CD4-positive, alpha-beta T cell treated with Interleukin-17A for 1 hour (primary cell): ENCODE results near the gene NPHP4.

Experiments used
- DNase-seq: peaks from one replicate; pipeline ENCODE4 v3.0.0-alpha.2; 2020

Gene NPHP4

GRCh38 chr1:5947071-5947821 is 45.0 kb downstream of the NPHP4 start:
- DNase-seq = no peak

DNA sequence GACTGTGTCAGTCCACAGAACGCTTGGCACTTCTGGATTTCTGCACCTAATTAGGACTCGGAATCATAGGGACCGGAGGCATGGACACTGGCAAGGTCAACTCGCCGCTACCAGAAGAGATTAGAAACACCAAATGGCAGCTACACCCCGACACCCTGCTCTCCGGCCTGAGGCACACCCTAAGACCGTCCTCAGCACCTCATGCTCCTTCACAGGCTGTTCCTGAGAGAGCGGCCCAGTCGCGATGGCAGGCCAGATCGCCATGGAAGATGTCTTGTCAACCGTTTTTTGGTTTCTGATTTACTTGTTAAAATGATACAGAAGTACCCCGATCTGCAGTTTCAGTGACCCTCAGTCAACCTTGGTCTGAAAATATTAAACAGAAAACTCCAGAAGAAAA is 46.8 kb downstream of the NPHP4 start:
- no peak for DNase-seq

DNA sequence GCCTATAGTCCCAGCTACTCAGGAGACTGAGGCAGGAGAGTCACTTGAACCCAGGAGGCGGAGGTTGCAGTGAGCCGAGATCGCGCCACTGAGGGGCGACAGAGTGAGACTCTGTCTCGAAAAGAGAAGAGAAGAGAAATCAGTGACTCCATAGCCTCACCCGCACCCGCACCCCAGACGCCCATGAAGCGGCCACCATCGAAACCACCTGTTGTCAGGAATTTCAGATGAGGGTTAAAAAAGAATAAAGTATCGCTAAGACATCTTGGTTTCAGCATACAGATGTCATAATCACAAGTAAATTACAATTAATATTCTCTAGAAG is 47.4 kb downstream of the NPHP4 start:
- DNase-seq = no peak

- DNase-seq = no peak
These were observed 47.9 kb downstream of the NPHP4 start for GRCh38 chr1:5944154-5944842.

- no peak for DNase-seq
These were observed 48.7 kb downstream of the NPHP4 start for GRCh38 chr1:5943343-5944124.

DNA sequence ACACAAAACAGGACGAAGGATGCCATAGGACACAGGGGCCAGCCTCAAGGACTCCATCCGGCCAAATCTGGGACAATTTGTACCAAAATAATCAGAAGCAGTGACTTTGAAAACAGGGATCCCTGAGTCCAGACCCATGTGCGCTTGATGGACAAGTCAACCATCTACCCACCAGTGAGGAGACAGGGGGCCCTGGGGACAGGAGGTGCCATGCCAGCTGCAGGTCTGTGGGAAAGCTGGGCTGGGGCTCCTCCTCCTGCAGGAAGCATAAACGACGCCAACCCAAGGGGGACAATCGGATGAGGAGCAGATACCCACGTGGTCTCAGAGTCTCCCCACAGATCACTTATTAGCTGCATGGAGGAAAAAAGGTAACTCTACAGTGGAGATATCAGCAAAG is 50.6 kb downstream of the NPHP4 start:
- no peak for DNase-seq

DNA sequence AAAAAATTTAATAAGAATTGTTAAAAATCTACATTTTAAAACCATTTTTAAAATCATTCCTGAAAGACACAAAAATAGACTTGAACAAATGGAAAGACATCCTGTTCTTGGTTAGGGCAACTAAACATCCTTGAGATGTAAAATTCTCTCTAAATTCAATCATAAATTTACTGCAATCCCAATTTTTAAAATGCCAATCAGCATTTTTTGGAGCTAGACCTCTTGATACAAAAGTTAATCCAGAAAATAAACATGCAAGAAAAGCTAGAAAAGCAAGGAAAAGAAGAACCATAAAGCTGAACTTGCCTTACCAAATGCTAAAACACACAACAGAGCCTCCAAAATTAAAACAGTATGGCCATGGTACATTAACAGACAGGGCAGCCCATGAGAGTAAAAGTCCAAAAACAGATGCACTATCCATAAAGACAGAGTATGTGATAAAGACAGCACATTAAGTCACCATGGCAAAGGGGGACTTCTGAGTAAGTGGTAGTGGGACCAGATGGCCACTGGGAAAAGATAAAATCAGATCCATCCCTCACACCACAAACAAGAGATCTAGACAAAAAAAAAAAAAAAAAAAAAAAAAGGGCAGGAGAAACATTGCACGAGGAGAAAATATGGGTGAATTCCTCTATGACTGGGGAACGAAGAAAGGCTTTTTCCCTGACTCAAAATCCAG is 51.4 kb downstream of the NPHP4 start:
- no peak for DNase-seq

DNA sequence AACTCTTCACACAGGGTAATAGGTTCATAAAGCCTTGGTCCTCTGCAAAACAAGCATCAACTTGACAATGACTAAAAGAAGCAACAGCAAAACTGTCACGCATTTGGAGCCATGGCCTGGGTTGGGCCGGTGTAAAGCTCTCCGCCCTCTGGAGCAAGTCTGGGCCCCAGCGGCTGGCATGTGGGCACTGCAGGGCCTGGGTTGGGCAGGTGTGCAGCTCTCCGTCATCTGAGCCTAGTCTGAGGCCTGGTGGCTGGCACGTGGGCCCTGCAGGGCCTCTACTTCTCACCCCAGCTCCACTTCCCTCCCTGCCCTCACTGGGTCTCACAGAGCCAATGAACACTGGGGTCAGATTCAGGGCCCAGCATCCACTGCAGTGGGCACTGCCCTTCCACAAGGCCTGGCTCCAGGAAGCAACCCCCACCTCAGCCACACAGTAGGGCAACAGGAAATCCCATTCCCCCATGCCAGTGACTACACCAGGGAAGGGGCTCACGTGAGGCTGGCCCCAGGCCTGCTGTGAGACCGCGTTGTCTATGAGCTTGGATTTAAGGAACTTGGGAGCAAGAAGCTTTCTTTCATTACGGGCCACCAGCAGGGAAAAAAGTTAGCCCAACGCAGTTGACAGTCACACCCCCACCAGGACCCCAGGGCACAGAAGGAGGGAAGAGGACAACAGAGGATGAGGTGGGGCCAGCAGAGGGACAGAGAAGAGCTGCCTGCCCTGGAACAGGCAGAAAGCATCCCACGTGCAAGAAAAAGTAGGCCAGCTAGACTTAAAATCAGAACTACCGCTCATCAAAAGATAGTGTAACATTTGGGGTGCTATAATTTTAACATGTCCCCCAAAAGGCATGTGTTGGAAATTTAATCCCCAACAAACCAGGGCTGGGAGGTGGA is 52.7 kb downstream of the NPHP4 start:
- no peak for DNase-seq

- no peak for DNase-seq
These were observed 54.1 kb downstream of the NPHP4 start for GRCh38 chr1:5938101-5938646.

DNA sequence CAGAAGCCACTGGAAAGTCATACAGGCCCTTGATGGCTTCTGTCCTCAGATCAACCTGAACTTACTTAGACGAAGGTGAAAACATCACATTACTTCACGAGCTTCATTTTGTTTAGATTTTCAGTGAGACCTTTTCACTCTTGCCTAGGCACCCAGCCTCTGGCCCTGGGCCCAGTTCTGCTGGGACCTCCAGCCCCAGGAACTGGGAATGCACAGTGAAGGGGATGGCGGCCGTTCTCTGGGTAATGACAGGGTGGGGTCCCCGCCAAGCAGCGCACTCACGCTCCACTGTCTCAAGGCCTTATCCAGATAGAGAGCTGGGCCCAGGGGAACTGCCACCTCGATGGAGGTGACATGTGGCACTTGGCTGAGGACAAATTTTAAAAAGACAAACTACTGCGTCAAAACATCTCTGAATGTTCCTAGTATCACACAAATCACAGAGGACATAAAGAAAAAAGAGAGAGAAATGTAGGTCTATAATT is 54.8 kb downstream of the NPHP4 start:
- DNase-seq = no peak

DNA sequence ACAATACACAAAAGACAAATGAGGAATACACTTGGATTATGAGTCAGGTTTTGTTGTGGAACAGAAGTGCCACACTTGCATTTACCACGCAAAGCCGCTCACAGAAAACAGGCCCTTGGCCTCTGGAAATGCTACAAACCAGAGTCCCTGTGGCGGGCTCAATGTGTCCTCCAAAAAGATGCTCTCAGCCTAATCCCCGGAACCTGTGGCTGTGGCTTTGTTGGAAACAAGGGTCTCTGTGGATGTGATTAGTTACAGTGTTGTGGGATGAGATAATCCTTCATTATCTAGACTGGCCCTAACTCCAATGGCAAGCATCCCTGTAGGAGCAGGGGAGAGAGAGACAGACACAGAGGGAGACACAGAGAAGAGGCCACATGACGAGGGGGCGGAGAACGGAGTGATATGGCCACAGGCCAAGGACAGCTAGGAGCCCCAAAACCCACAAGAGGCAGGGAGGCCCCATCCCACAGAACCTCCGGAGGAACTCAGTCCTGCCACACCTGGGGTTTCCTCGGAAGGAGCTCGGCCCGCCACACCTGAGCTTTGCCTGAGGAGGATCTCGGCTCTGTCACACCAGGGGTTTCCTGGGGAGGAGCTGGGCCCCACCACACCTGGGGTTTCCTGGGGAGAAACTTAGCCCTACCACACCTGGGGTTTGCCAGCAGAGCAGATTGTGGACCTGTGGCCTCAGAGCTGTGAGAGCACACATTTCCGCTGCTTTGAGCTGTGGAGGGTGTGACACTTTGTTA is 55.4 kb downstream of the NPHP4 start:
- DNase-seq = peak; percentile 8

- DNase-seq = no peak
These were observed 56.1 kb downstream of the NPHP4 start for GRCh38 chr1:5936126-5936525.

GRCh38 chr1:5935026-5935425 is 57.2 kb downstream of the NPHP4 start:
- no peak for DNase-seq

DNA sequence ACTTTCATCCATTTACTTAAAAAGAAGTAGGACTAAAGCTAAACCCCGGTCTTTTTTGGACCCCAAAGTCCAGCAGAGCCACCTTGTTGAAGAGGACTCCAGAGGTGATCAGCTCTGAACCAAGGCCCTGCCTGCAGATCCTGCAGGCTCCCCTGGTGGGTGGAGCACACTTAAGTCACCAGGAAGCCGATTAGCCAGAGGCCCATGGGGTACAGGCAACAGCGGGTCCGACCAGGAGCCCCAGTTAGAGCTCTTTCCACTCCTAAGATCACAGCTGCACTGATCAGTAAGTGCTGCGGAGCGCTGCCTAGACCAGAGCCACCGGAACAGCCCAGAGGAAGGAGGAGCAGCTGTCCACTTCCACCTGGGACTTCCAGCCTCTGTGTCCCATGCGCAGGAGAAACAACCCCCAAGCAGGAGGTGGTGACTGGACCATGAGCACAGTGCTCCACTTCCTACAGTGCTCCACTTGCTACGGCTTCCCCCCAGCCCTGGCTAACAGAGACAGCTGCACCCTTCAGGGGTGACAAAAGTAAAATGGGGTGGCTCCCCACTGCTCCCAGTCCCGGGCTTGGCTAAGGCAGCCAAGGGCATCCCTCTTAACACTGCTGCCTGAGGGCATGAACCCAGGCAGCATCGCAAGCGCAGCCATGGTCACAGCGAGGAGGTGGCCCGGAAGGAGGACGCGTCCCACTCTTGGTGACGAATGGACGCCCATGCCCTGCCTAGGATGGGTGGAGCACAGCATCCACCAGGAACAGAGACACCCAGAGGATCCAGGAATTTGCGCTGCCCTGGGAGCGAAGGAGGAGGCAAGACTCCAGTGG is 58.0 kb downstream of the NPHP4 start:
- DNase-seq = no peak

GRCh38 chr1:5933676-5934057 is 58.6 kb downstream of the NPHP4 start:
- DNase-seq = no peak

GRCh38 chr1:5933050-5933449 is 59.2 kb downstream of the NPHP4 start:
- DNase-seq = no peak

DNA sequence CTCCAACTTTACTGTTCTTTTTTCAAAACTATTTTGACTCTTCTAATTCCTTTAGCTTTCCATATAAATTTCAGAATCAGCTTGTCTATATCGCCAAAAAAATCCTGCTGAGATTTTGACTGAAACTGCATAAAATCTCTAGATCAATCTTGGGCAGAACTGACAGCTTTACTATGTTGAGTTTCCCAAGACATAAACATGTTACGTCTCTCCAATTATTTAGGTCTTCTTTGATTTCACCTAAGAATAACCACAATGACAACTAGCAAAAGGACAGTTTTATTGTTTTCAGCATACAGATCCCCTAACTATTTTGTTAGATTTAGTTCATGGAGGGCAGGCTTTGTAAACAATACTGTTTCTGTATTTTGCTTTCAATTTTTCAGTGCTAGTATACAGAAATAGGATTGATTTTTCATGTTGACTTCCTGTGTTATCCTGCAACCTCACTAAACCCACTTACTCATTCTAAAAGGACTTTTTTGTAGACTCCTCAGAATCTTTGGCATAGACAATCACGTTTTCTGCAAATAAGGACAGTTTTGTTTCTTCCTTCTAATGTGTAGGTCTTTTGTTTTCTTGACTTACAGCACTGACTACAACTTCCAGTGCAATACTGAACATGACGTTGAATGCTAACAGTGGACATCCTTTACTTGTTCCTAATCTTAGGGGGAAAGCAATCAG is 63.4 kb downstream of the NPHP4 start:
- DNase-seq = no peak

GRCh38 chr1:5927506-5928370 is 64.5 kb downstream of the NPHP4 start:
- no peak for DNase-seq
